GM19025 (cell line): Measurements from ENCODE around the gene GRIN3A.

ENCODE experiments used
- ATAC-seq: cut with Tn5 transposase; IDR thresholded peaks from one replicate; pipeline ENCODE4 v1.9.1; 2021; ENCODE audit warnings: mild to moderate bottlenecking, low read depth, moderate library complexity; ENCODE audit not compliant: unreplicated experiment

GRIN3A gene

GRCh38 chr9:101533334-101534204 is 204.9 kb downstream of the GRIN3A start, which contains the start of gene RNF20:
TSS of gene RNF20 (plus strand) at chr9:101533853. CDS start at chr9:101535424, 1,571 bp downstream.
- peak; percentile 97 for ATAC-seq

- peak; percentile 27 for ATAC-seq
Measured at GRCh38 chr9:101530076-101530711, 208.3 kb downstream of the GRIN3A start.

- ATAC-seq, result no peak
Measured at GRCh38 chr9:101528015-101528414, 210.4 kb downstream of the GRIN3A start.

- ATAC-seq, result no peak
Measured at GRCh38 chr9:101527066-101527465, 211.4 kb downstream of the GRIN3A start.

GRCh38 chr9:101524371-101524770 is 214.1 kb downstream of the GRIN3A start:
- ATAC-seq, result no peak
